Gastrocnemius medialis (tissue), 4 donors: ENCODE results near the gene CAMTA1. TPM values are rescaled to one million over a fixed set of nuclear protein-coding genes. Genes with fewer than 3 reads are reported as not detected.

Experiments used
- ATAC-seq, 2 donors: fragments of 150-250 bp; one replicate each; pipeline ENCODE4 v1.9.1; 2016
- DNase-seq, 2 donors: peaks; one replicate each; pipeline ENCODE4 v3.0.0-alpha.2; 2019
- H3K27ac ChIP-seq, 4 donors: fragments of 200-600 bp; sonication (generic); 1 replicate in 1 of 4; 2 replicates in 3 of 4; pipeline ENCODE4 v1.5.1; 2016 to 2018; ENCODE audit warnings: mild to moderate bottlenecking in 2 of 4, moderate library complexity in 1 of 4
- H3K27me3 ChIP-seq, 3 donors: fragments of 200-600 bp; sonication (generic) in 2 of 3; 1 replicate in 1 of 3; 2 replicates in 2 of 3; pipeline versions ENCODE4 v1.5.1 to v1.6.0; 2016 to 2019; ENCODE audit warnings: mild to moderate bottlenecking in 1 of 3, moderate library complexity in 1 of 3
- H3K36me3 ChIP-seq, 2 donors: fragments of 200-600 bp; sonication (generic) in 1 of 2; one replicate each; pipeline ENCODE4 v1.5.1; 2017 to 2018
- H3K4me1 ChIP-seq, 2 donors: fragments of 200-600 bp; sonication (generic) in 1 of 2; one replicate each; pipeline ENCODE4 v1.5.1; 2016 to 2017; ENCODE audit warnings: mild to moderate bottlenecking in 2 of 2
- H3K4me3 ChIP-seq, 4 donors: fragments of 200-600 bp; sonication (generic) in 3 of 4; 1 replicate in 1 of 4; 2 replicates in 3 of 4; pipeline ENCODE4 v1.5.1; 2016 to 2019; ENCODE audit warnings: mild to moderate bottlenecking in 2 of 4
- H3K9me3 ChIP-seq, 3 donors: fragments of 200-600 bp; sonication (generic) in 2 of 3; 1 replicate in 1 of 3; 2 replicates in 2 of 3; pipeline ENCODE4 v1.5.1; 2016 to 2019
- POLR2A ChIP-seq, 2 donors: fragments of 450-650 bp; IDR thresholded peaks; one replicate each; pipeline ENCODE4 v1.6.1; 2017; ENCODE audit warnings: antibody characterized with exemption in 2 of 2, mild to moderate bottlenecking in 2 of 2, moderate library complexity in 2 of 2
- in situ Hi-C, 4 donors: fragments of 200-750 bp; cut with MboI; loops; one replicate each; pipeline versions ENCODE4 v1.15.0 to v1.8.0; 2017; ENCODE audit warnings: low sequenced_read_pairs in 4 of 4
- intact Hi-C: fragments of 100-400 bp; cut with DNase I; formaldehyde crosslinking; loops from one replicate; pipeline ENCODE4 v1.15.1; 2023; ENCODE audit warnings: low total_unique reads
- total RNA-seq, 4 donors: library from RNA; depleted of rRNA; stranded (reverse); fragments of >200 nt; gene quantifications; one replicate each; pipeline versions ENCODE4 v1.1.0 to v1.2.3, GENCODE V29; 2016
- TF ChIP-seq, protein P1 (sequence below), 5 experiments: fragments of 450-650 bp in 3 of 5; fragments of 200-600 bp in 2 of 5; sonication (generic) in 2 of 5; IDR thresholded peaks in 4 of 5; conservative IDR thresholded peaks in 1 of 5; 1 replicate in 4 of 5; 2 replicates in 1 of 5; pipeline ENCODE4 v1.5.1; 2016 to 2019; ENCODE audit warnings: antibody characterized with exemption in 5 of 5, mild to moderate bottlenecking in 3 of 5, moderate library complexity in 3 of 5

The CAMTA1 gene
- total RNA-seq, 4 donors from 2014 or later = 60.5 to 113 (median 70.4) TPM

DNA sequence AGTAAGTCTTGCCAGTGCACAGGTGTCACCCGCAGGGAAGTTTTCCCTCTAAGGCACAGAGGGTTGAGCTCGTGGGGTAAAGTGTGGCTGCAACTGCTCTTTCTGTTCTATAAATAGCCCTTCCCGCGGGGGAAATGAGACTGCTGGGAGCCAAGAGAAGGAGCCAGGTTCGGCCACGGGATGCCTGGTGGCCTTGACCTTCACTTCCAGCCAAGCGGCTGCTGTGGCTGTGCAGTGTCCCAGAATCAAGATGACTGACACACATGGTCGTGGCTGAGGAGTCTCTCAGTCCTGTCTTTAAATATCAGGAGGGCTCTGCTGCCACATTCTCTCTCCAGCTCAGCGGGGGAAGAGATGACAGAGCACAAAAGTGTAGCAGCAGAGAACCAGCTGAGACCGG is 831.7 kb downstream of the CAMTA1 start:
- H3K4me1 ChIP-seq = peaks cover 11 to 15% of the 10 kb centered on the region in 2 donors
- intact Hi-C loops (no loop called here), in situ Hi-C loops (no loop called here)
- H3K27me3 ChIP-seq = no peaks in the 10 kb centered on the region
- ATAC-seq (peak; percentile 69 to 79), DNase-seq (peak in 1 of 2 donors; percentile 65)
- no peak overlapping the region for H3K4me3 ChIP-seq
- H3K27ac ChIP-seq = peak overlapping the region in 3 of 4 donors; percentile 33 to 60 (median 59)
- no peaks in the 10 kb centered on the region for H3K36me3 ChIP-seq
- TF ChIP-seq POLR2A (IDR thresholded peaks at IDR 0.05) = no peak
- TF ChIP-seq, protein P1, sequence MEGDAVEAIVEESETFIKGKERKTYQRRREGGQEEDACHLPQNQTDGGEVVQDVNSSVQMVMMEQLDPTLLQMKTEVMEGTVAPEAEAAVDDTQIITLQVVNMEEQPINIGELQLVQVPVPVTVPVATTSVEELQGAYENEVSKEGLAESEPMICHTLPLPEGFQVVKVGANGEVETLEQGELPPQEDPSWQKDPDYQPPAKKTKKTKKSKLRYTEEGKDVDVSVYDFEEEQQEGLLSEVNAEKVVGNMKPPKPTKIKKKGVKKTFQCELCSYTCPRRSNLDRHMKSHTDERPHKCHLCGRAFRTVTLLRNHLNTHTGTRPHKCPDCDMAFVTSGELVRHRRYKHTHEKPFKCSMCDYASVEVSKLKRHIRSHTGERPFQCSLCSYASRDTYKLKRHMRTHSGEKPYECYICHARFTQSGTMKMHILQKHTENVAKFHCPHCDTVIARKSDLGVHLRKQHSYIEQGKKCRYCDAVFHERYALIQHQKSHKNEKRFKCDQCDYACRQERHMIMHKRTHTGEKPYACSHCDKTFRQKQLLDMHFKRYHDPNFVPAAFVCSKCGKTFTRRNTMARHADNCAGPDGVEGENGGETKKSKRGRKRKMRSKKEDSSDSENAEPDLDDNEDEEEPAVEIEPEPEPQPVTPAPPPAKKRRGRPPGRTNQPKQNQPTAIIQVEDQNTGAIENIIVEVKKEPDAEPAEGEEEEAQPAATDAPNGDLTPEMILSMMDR (IDR thresholded peaks at IDR 0.05 in 4 of 5, conservative IDR thresholded peaks at IDR 0.05 in 1 of 5) = no peak
- H3K9me3 ChIP-seq = no peaks in the 10 kb centered on the region

DNA sequence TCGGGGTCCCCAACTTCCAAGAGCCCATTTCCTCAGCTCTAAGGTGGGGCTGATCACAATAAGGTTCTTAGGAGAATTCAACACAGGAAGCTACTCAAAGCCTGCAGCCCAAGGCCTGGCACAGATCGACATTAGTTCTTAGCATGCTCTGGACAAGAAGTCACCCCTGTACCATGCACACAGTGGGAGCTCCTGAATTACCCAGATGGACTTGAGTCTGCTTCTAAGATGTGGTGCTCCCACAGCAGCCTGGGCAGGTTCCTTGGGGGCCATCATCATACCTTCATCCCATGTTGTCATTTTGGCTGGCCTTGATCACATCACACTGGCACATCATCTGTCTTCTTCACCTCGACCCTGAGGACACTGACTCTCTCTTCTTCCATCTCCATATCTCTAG is 832.6 kb downstream of the CAMTA1 start:
- TF ChIP-seq, protein P1 (IDR thresholded peaks at IDR 0.05 in 4 of 5, conservative IDR thresholded peaks at IDR 0.05 in 1 of 5) = no peak
- no peak for TF ChIP-seq POLR2A (IDR thresholded peaks at IDR 0.05)
- H3K4me1 ChIP-seq = peaks cover 14 to 15% of the 10 kb centered on the region in 2 donors
- no peaks in the 10 kb centered on the region for H3K27me3 ChIP-seq
- H3K9me3 ChIP-seq = no peaks in the 10 kb centered on the region
- DNase-seq = no peak
- no peak for ATAC-seq
- in situ Hi-C loops (no loop called here), intact Hi-C loops (no loop called here)
- H3K36me3 ChIP-seq = no peaks in the 10 kb centered on the region
- H3K27ac ChIP-seq = no peak overlapping the region
- no peak overlapping the region for H3K4me3 ChIP-seq

DNA sequence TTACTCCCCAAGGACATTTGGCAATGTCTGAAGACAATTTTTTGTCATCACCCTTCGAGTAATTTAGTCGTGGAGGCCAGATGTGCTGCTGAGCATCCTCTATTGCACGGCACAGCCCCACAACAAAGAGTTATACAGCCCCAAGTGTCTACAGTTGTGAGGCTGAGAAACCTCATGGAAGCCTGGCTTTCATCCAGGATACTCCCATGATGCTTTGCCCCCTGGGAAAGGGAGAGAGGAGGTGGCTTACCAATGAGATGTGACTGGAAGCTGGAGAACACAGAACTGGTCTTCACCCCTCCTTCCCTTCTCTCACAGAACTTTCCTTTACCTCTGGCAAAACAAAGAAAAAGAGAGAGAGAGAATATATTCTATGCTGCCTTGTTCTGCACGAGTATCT is 834.9 kb downstream of the CAMTA1 start:
- TF ChIP-seq, protein P1 (IDR thresholded peaks at IDR 0.05 in 4 of 5, conservative IDR thresholded peaks at IDR 0.05 in 1 of 5) = no peak
- TF ChIP-seq POLR2A (IDR thresholded peaks at IDR 0.05) = no peak
- DNase-seq (no peak), ATAC-seq (no peak)
- in situ Hi-C loops (no loop called here), intact Hi-C loops (no loop called here)
- H3K4me3 ChIP-seq = no peak overlapping the region
- no peaks in the 10 kb centered on the region for H3K36me3 ChIP-seq
- peaks cover 14 to 15% of the 10 kb centered on the region in 2 donors for H3K4me1 ChIP-seq
- no peaks in the 10 kb centered on the region for H3K27me3 ChIP-seq
- no peak overlapping the region for H3K27ac ChIP-seq
- H3K9me3 ChIP-seq = no peaks in the 10 kb centered on the region

DNA sequence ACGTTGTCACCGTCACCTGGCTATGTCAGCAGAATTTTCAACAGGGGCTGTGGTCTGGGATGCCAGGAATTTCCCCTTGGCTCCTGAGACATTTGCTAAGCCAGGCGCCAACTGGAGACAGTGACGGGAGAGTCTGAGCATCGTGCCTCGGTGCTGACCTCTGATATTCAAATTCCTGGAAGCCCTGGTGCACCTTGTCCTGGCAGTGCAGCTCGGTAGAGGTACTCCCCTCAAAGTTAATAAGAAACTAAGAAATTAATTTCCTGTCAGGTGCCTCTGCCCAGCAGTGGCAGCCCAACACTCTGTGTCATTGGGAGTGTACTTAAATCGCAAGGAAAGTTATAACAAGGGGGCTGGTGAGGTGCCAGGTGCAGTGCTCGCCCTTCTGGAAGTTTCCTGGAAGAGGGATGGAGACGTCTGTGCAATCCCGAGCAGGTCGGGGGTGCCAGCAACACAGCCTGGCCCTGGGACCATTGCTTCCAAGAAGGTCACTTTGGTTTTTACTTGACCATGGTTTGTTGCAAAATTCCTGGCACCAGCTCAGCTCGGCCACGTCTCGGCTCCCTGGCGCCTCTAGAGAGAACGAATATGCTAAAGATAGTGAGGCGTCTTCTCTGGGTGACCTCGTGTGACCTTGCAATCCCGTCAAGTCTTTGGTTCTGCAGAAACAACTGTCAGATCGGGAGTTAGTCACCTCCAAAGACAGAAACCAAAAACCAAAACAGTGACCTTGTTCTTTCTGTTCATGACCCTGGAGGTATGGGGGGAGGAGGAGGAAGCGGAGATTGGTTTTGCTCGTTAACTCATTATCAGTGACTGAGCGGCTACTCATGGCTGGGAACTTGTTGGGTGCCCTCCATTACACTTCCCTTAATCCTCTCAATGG is 836.3 kb downstream of the CAMTA1 start:
- intact Hi-C loops (no loop called here), in situ Hi-C loops (no loop called here)
- TF ChIP-seq POLR2A (IDR thresholded peaks at IDR 0.05) = no peak
- TF ChIP-seq, protein P1 (IDR thresholded peaks at IDR 0.05 in 4 of 5, conservative IDR thresholded peaks at IDR 0.05 in 1 of 5) = no peak
- Histone ChIP-seq H3K9me3 (no peaks in the 10 kb centered on the region), H3K27ac (no peak overlapping the region), H3K27me3 (no peaks in the 10 kb centered on the region), H3K36me3 (no peaks in the 10 kb centered on the region), H3K4me3 (no peak overlapping the region), H3K4me1 (peaks cover 13% of the 10 kb centered on the region in 2 donors)
- DNase-seq = peak in 1 of 2 donors; percentile 70
- peak; percentile 35 to 73 for ATAC-seq
